ENCODE results near the gene SHANK1. TPM values are rescaled to one million over a fixed set of nuclear protein-coding genes. Genes with fewer than 3 reads are reported as not detected.
"Not testable (repeated sequence)": the region's sequence is repeated elsewhere in the genome, so short reads cannot be mapped to it uniquely, and the experiment has no call there.

SHANK1 gene
- polyA plus RNA-seq: not detected

DNA sequence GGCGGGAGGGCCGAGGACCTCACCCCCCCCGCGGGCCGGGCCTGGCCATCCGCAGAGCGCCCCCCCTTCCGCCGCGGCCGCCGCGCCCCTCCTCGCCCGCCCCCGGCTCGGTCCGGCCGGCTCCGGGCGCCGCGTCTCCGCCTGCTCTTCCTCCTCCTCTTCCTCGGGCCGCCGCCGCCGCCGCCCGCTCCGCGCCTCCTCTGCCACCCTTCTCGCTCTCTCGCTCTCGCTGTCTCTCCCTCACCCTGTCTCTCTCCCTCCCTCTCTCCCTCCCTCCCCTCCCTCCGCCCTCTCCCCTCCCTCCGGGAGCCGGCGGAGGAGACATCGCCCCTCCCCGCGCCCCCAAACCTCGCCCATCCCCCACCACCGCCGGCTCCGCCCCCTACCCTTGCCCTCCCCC is at the start of gene SHANK1:
TSS of gene SHANK1 (minus strand) at position 237 of the 400 bp plus-strand sequence. CDS start 2,883 bp downstream, outside the sequence.
- H3K9me3 Mint-ChIP-seq: no peaks in the 10 kb centered on the region
- no peaks in the 10 kb centered on the region for H3K36me3 Mint-ChIP-seq
- DNase-seq: no peak
- H3K27ac Mint-ChIP-seq: peak within 1 kb of the TSS in 1 of 6 donors; percentile 52
- H3K27me3 Mint-ChIP-seq (ENCODE audit: low read depth in 3 of 3): peaks cover 16 to 25% (median 19%) of the 10 kb centered on the region in 3 donors
- peaks cover 0 to 13% of the 10 kb centered on the region in 2 donors for H3K4me1 Mint-ChIP-seq
- peak within 1 kb of the TSS in 4 of 5 donors; percentile 36 to 72 (median 51) for H3K4me3 Mint-ChIP-seq

DNA sequence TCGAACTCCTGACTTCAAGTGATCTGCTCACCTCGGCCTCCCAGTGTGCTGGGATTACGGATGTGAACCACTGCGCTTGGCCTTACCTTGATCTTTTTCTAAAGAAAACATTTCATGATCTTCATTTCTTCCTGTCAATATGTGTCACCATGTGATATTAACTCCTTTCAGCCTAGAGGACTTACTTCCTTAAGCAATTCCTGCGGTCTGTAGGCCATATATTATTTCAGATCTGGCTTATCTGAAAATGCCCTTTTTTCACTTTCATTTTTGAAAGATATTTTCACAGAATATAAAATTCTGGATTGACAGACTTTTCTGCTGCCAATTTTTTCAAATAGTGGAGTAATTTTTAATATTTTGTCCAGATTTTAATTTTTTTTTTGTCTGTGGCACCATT is 48.7 kb upstream of the SHANK1 start:
- Mint-ChIP-seq H3K4me1 (no peaks in the 10 kb centered on the region), H3K4me3 (no peak overlapping the region), H3K27ac (no peak overlapping the region), H3K9me3 (no peaks in the 10 kb centered on the region), H3K36me3 (no peaks in the 10 kb centered on the region), H3K27me3 (ENCODE audit: low read depth in 3 of 3) (peaks cover 3 to 11% (median 3%) of the 10 kb centered on the region in 3 donors)
- no peak for DNase-seq

DNA sequence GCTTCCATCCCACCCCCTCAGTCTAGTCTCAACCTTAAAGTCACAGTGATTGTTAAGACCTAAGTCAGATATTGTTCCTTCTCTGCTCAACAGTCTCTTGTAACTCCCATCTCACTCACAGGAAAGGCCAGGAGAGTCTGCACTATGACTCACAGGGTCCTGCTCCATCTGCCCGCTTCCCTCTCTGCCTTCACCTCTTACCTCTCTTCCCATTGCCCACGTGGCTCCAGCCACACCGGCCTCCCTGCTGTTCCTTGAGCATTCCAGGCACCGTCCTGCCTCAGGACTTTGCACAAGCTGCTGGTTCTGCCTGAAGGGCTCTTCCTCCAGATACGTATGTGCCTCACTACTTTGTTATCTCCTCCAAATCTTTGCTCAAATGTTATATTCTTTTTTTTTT is 47.7 kb upstream of the SHANK1 start:
- H3K27ac Mint-ChIP-seq, DNase-seq, H3K36me3 Mint-ChIP-seq, H3K4me1 Mint-ChIP-seq, H3K4me3 Mint-ChIP-seq, H3K9me3 Mint-ChIP-seq: not testable (repeated sequence)
- peaks cover 3 to 14% (median 5%) of the 10 kb centered on the region in 3 donors for H3K27me3 Mint-ChIP-seq (ENCODE audit: low read depth in 3 of 3)

DNA sequence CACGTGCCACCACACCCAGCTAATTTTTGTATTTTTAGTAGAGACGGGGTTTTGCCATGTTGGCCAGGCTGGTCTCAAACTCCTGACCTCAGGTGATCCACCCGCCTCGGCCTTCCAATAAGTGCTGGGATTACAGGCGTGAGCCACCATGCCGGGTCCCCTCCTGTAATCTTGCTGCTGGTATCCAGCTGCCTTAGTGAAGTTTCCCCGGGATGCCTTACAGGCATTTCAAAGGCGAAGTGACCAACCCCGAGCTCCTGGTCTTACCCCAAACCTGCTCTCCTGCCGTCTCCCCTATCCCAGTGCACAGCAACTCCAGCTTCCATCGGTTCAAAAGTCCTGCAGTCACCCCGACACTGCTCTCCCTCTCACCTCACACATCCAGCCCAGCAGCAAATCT is 47.1 kb upstream of the SHANK1 start:
- not testable (repeated sequence) for DNase-seq, H3K27ac Mint-ChIP-seq, H3K36me3 Mint-ChIP-seq, H3K4me3 Mint-ChIP-seq, H3K9me3 Mint-ChIP-seq, H3K4me1 Mint-ChIP-seq
- peaks cover 3 to 14% (median 5%) of the 10 kb centered on the region in 3 donors for H3K27me3 Mint-ChIP-seq (ENCODE audit: low read depth in 3 of 3)

DNA sequence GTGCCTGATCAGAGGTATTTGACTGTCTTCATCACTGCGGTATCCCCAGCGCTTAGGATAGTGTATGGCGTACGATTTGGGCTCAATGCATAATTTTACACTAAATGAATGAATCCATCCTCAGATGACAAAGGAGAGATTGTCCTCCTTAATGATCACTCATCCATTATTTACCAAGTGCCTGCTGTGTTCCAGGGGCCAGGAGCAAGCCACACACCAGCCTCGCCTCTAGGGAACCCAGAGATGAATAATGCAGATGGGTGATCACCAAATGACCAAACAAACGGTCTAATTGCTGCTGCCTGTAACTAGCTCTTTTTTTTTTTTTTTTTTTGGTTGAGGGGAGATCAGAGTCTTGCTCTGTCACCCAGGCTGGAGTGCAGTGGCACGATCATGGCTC is 44.8 kb upstream of the SHANK1 start:
- DNase-seq: no peak
- Mint-ChIP-seq H3K9me3 (no peaks in the 10 kb centered on the region), H3K27ac (no peak overlapping the region), H3K4me1 (no peaks in the 10 kb centered on the region), H3K4me3 (no peak overlapping the region), H3K36me3 (no peaks in the 10 kb centered on the region), H3K27me3 (ENCODE audit: low read depth in 3 of 3) (peaks cover 2 to 12% (median 3%) of the 10 kb centered on the region in 3 donors)

DNA sequence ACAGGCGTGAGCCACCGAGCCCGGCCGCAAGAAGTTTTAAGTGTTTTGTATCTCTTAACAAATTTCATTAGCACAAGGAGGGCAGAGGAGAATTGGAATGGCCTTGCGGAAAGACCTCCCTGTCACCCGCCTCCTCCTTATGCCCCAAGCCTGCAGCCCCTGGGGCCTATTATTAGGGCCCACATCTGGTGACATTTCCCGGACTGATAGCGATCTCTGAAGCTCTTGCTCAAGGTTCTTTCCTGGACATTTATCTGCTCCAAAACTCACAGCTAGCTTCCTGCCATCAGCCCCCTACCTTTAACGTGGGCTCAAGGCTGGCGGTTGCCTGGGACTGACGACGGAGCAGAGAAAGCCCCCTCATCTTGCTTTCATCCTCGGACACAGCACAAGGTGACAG is 43.9 kb upstream of the SHANK1 start:
- H3K4me3 Mint-ChIP-seq, H3K27ac Mint-ChIP-seq, DNase-seq, H3K36me3 Mint-ChIP-seq, H3K4me1 Mint-ChIP-seq, H3K9me3 Mint-ChIP-seq: not testable (repeated sequence)
- H3K27me3 Mint-ChIP-seq (ENCODE audit: low read depth in 3 of 3): peaks cover 2 to 12% (median 3%) of the 10 kb centered on the region in 3 donors

DNA sequence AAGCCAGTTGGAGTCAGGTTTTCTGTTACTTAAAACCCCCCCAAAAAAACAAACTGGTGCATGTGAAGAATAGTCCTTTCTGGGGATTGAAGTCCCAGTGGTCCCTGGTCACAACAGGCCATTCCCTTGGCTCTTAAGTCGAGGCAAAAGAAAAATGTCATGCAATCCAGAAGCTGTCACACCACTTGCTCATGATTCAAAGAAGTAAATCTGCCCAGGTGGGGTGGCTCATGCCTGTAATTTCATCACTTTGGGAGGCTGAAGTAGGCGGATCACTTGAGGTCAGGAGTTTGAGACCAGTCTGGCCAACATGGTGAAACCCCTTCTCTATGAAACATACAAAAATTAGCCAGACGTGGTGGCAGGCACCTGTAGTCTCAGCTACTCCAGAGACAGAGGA is 41.9 kb upstream of the SHANK1 start:
- H3K9me3 Mint-ChIP-seq, H3K27ac Mint-ChIP-seq, H3K36me3 Mint-ChIP-seq, H3K4me3 Mint-ChIP-seq, DNase-seq, H3K4me1 Mint-ChIP-seq: not testable (repeated sequence)
- H3K27me3 Mint-ChIP-seq (ENCODE audit: low read depth in 3 of 3): peaks cover 2 to 16% (median 3%) of the 10 kb centered on the region in 3 donors

DNA sequence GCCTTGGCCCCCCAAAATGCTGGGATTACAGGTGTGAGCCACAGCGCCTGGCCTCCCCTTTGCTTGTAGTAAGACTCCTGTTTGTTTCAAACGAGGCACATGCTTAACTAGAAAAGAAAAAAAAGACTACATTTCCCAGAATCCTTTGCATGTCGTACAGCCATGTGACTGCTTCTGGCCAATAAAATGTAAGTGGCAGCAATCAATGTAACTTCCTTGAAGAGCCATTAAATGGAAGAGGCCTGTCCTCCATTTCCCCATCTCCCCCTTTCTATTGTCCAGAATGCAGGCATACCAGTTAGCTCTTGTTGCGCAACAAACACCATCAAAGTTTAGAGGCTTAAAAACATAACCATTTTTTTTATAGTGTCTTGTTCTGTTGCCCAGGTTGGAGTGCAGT is 40.3 kb upstream of the SHANK1 start:
- DNase-seq: no peak
- Mint-ChIP-seq H3K4me3 (no peak overlapping the region), H3K27me3 (ENCODE audit: low read depth in 3 of 3) (peaks cover under 1 to 13% (median 2%) of the 10 kb centered on the region in 3 donors), H3K4me1 (no peaks in the 10 kb centered on the region), H3K9me3 (peaks cover 0 to 2% (median 0%) of the 10 kb centered on the region in 6 donors), H3K36me3 (no peaks in the 10 kb centered on the region), H3K27ac (no peak overlapping the region)

DNA sequence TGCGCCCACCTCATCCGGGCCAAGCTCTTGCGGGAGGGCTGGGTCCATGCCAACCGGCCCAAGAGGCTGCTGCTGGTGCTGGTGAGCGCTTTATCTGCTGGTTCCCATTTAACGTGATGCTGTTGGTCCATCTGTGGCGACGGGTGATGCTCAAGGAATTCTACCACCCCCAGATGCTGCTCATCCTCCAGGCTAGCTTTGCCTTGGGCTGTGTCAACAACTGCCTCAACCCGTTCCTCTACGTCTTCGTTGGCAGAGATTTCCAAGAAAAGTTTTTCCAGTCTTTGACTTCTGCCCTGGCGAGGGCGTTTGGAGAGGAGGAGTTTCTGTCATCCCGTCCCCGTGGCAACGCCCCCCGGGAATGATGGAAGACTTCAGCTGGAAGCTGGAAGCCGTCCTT is 39.5 kb upstream of the SHANK1 start:
- not testable (repeated sequence) for H3K4me3 Mint-ChIP-seq, H3K27ac Mint-ChIP-seq, H3K36me3 Mint-ChIP-seq, H3K9me3 Mint-ChIP-seq, DNase-seq, H3K4me1 Mint-ChIP-seq
- peaks cover 0 to 11% (median 2%) of the 10 kb centered on the region in 3 donors for H3K27me3 Mint-ChIP-seq (ENCODE audit: low read depth in 3 of 3)

DNA sequence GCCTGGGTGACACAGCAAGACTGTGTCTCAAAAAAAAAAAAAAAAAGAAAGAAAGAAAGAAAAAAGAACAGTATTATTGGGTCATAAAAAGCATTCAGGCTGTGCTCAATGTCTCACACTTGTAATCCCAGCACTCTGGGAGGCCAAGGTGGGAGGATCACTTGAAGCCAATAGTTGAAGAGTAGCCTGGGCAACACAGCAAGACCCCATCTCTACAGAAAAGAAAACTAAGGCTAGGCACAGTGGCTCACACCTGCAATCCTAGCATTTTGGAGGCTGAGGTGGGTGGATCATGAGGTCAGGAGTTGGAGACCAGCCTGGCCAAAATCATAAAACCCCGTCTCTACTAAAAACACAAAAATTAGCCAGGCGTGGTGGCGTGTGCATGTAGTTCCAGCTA is 38.0 kb upstream of the SHANK1 start:
- not testable (repeated sequence) for H3K9me3 Mint-ChIP-seq; H3K27me3 Mint-ChIP-seq (ENCODE audit: low read depth in 3 of 3); DNase-seq; H3K4me3 Mint-ChIP-seq; H3K36me3 Mint-ChIP-seq; H3K4me1 Mint-ChIP-seq; H3K27ac Mint-ChIP-seq

DNA sequence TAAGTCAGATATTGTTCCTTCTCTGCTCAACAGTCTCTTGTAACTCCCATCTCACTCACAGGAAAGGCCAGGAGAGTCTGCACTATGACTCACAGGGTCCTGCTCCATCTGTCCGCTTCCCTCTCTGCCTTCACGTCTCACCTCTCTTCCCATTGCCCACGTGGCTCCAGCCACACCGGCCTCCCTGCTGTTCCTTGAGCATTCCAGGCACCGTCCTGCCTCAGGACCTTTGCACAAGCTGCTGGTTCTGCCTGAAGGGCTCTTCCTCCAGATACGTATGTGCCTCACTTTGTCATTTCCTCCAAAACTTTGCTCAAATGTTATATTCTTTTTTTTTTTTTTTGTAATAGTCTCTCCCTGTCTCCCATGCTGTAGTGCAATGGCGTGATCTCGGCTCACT is 36.6 kb upstream of the SHANK1 start:
- not testable (repeated sequence) for H3K27me3 Mint-ChIP-seq (ENCODE audit: low read depth in 3 of 3); H3K9me3 Mint-ChIP-seq; H3K4me3 Mint-ChIP-seq; H3K36me3 Mint-ChIP-seq; H3K27ac Mint-ChIP-seq; H3K4me1 Mint-ChIP-seq; DNase-seq

DNA sequence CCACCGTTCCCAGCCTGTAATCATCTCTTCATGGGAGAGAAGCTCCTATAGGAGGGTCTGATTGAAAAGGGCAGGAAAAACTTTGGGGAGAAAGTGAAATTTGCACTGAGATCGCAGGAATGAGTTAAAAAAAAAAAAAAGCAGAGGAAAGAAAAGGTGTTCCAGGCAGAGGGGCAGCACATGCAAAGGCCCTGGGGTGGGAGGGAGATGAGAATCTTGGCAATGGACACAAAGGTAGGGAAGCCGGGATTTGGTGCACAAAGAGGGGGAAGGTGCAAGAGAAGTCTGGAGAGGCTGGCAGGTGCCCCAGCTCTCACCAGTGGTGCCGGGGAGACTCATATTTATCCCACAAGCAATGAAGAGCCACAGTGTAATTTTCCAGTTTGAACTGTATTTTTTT is 34.3 kb upstream of the SHANK1 start:
- no peak overlapping the region for H3K4me3 Mint-ChIP-seq
- DNase-seq: no peak
- H3K9me3 Mint-ChIP-seq: peaks cover 0 to 2% (median 0%) of the 10 kb centered on the region in 6 donors
- peaks cover 0 to 11% (median 0%) of the 10 kb centered on the region in 3 donors for H3K27me3 Mint-ChIP-seq (ENCODE audit: low read depth in 3 of 3)
- no peak overlapping the region for H3K27ac Mint-ChIP-seq
- H3K36me3 Mint-ChIP-seq: no peaks in the 10 kb centered on the region
- H3K4me1 Mint-ChIP-seq: no peaks in the 10 kb centered on the region

DNA sequence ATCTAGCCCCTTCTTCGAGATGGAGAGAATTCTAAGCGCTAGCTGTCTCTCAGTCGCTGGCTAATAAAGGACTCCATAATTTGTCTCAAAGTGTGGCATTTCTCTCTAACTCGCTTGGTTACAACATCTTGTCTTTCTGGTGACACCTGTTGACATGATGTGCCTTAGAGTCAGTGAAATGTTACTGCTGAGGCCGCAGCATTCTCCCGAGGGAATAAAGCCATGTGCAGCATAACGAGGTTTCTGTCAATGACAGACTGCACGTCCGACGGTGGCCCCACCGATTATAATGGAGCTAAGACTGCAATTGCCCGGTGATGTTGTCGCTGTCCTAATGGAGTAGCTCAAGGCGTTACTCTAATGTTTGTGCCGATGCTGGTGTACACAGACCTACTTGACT is 30.4 kb upstream of the SHANK1 start:
- no peak for DNase-seq
- Mint-ChIP-seq H3K27ac (no peak overlapping the region), H3K36me3 (no peaks in the 10 kb centered on the region), H3K4me3 (no peak overlapping the region), H3K27me3 (ENCODE audit: low read depth in 3 of 3) (peaks cover 0 to 11% (median 0%) of the 10 kb centered on the region in 3 donors), H3K4me1 (no peaks in the 10 kb centered on the region), H3K9me3 (no peaks in the 10 kb centered on the region)

DNA sequence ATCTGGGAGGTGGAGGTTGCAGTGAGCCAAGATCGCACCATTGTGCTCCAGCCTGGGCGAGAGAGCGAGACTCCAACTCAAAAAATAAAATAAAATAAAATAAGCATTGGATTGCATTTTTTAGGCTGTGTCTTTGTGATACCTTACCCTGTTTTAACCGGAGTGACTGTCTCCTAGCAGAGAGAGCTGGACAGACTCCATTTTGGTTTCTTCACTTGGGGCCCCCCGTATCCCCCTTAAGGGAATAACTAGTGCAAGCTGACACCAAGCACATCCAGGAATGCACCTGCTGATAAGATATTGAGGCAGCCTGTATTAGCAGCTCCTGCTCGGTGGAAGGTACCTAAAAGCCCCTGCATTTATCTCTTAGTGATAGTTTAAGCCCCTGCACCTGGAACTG is 29.9 kb upstream of the SHANK1 start:
- no peak for DNase-seq
- Mint-ChIP-seq H3K27me3 (ENCODE audit: low read depth in 3 of 3) (peaks cover 0 to 11% (median 2%) of the 10 kb centered on the region in 3 donors), H3K4me3 (no peak overlapping the region), H3K36me3 (no peaks in the 10 kb centered on the region), H3K4me1 (no peaks in the 10 kb centered on the region), H3K27ac (no peak overlapping the region), H3K9me3 (no peaks in the 10 kb centered on the region)

DNA sequence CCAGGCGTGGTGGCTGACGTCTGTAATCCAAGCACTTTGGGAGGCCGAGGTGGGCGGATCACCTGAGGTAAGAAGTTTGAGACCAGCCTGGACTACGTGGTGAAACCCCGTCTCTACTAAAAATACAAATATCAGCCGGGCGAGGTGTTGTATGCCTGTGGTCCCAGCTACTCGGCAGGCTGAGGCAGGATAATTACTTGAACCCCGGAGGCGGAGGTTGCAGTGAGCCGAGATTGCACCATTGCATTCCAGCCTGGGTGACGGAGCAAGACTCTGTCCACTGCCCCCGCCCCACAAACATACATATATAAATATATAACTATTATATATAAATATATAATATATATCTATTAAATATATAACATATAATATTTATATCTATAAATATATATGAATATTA is 27.5 kb upstream of the SHANK1 start:
- not testable (repeated sequence) for H3K36me3 Mint-ChIP-seq, H3K9me3 Mint-ChIP-seq

More for the DNA sequence above, 27.5 kb upstream of the SHANK1 start:
- DNase-seq; H3K27ac Mint-ChIP-seq; H3K4me1 Mint-ChIP-seq; H3K4me3 Mint-ChIP-seq; H3K27me3 Mint-ChIP-seq (ENCODE audit: low read depth in 3 of 3): not testable (repeated sequence)

Data from immature natural killer cell (primary cell).